Adipocyte (in vitro differentiated cells): Measurements from ENCODE around the gene GTF2F2.

Experiments
- DNase-seq: peaks from one replicate; pipeline ENCODE4 v3.0.0-alpha.2; 2015; ENCODE audit warnings: low read depth
- H3K27me3 ChIP-seq: replicated peaks from 2 replicates; pipeline ENCODE4 v1.7.0; 2013; ENCODE audit warnings: mild to moderate bottlenecking, low read length, moderate library complexity; ENCODE audit not compliant: control insufficient read depth, insufficient read depth
- H3K36me3 ChIP-seq: 2 replicates; pipeline ENCODE4 v1.7.0; 2013; ENCODE audit warnings: low read length, mild to moderate bottlenecking, moderate library complexity; ENCODE audit not compliant: control insufficient read depth, insufficient read depth, severe bottlenecking
- H3K4me1 ChIP-seq: 2 replicates; pipeline ENCODE4 v1.7.0; 2013; ENCODE audit warnings: mild to moderate bottlenecking, low read length, moderate library complexity; ENCODE audit not compliant: control insufficient read depth, insufficient read depth
- H3K4me3 ChIP-seq: 2 replicates; pipeline ENCODE4 v1.7.0; 2013; ENCODE audit warnings: mild to moderate bottlenecking, low read length, moderate library complexity
- H3K9ac ChIP-seq: 2 replicates; pipeline ENCODE4 v1.7.0; 2013; ENCODE audit warnings: mild to moderate bottlenecking, low read length, moderate library complexity
- H3K9me3 ChIP-seq: 2 replicates; pipeline ENCODE4 v1.7.0; 2013; ENCODE audit warnings: mild to moderate bottlenecking, low read length, moderate library complexity; ENCODE audit not compliant: control insufficient read depth

The GTF2F2 gene

DNA sequence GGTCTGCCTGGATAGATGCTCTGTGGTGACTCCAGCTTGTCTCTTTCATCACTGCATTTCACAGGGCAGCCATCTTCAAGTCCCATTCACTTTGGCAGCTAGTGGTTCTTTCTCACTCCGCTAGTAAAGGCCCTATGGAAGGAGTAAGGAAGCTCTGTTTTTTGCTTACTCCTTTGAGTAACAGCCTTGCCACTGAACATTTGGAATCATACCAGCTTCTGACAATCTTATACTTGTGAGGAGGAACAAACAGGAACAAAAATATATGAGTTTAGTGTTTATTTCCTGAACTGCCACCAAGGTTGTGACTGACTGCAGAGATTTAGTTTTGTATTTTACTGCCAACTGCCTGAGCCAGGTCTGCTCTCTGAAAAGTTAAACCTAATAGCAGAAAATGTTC, 41.9 kb downstream of the GTF2F2 start:
- DNase-seq, result peak; percentile 18
- peak overlapping the region; percentile 22 for H3K4me3 ChIP-seq
- H3K9me3 ChIP-seq, result no peaks in the 10 kb centered on the region
- H3K4me1 ChIP-seq, result peaks cover 19% of the 10 kb centered on the region
- H3K36me3 ChIP-seq, result no peaks in the 10 kb centered on the region
- no peak overlapping the region for H3K9ac ChIP-seq
- no peaks in the 10 kb centered on the region for H3K27me3 ChIP-seq

DNA sequence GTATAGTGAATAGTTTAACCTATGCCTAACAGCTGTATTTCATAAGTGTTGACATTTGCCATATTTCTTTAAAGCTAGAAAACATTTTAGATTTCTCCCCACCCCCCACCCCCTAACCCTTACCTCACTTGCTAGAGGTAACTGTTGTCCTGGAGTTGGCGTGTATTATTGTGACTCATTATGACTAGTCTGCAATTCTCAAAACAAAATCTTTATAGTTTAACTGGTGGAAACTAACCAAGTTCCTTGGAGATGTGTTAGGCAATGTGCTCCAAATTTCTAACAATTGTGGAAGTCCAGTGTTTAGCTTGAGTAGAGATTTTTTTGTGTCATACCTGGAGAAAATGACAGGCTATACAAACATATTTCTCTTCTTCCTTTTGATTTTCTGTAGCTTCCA, 42.5 kb downstream of the GTF2F2 start:
- Histone ChIP-seq H3K27me3 (no peaks in the 10 kb centered on the region), H3K36me3 (no peaks in the 10 kb centered on the region), H3K4me1 (peaks cover 19% of the 10 kb centered on the region), H3K4me3 (no peak overlapping the region), H3K9ac (no peak overlapping the region), H3K9me3 (no peaks in the 10 kb centered on the region)
- DNase-seq, result peak; percentile 75

DNA sequence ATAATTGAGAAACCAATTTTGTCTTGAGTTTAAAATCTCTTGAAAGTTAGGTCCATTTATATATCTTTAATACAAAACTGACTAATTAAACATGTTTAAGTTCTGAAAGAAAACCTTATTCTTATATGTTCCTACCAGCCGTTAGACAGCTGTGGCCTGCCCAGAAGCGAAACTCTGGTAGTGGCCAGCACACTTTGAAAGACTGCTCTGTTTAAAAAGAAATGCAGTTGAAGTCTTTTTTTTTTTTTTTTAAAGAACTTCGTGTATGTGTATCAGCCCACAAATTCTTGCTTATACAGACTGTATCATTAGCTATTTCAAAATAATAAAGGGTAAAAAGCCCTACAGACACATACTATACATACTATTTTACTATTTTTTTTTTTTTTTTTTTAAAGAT, 46.5 kb downstream of the GTF2F2 start:
- no peaks in the 10 kb centered on the region for H3K27me3 ChIP-seq
- H3K36me3 ChIP-seq, result no peaks in the 10 kb centered on the region
- peaks cover 18% of the 10 kb centered on the region for H3K4me1 ChIP-seq
- H3K9ac ChIP-seq, result no peak overlapping the region
- DNase-seq, result no peak
- no peaks in the 10 kb centered on the region for H3K9me3 ChIP-seq
- H3K4me3 ChIP-seq, result no peak overlapping the region

DNA sequence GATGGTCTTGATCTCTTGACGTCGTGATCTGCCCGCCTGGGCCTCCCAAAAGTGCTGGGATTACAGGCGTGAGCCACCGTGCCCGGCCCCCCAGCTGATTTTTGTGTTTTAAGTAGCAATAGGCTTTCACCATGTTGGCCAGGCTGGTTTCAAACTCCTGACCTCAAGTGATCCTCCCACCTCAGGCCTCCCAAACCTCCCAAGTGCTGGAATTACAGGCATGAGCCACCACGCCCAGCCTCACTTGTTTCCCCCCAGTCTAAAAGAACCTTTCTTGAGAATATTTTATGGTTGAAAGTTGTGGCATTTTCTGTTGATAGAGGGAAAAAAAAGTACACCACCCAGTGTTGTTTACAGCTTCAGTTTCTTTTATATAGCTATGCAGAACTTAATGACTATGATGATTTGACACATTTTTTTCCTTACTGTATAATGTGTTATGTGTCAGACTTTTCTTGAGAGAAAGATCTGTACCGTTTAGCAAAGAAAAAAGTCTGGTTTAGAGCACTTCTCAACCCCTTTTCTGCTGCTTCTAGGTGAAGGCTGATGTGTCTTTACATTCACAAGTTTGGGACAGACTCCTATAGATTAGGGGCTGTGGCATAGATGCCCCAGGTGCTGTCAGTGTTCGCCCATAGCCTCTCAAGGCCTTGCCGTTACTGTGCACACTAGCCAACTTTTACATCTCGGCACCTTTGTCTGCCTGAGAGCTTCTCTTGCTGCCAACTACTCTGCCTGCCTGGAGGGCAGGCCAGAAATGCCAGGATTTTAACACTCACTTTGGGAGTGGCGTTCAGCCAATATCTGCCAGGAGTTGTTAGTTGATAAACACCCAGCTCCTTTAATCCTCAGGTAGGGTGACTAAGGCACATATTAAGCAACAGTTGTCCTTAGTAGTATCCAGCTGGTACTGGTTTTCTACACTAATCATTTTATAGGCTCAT, 47.6 kb downstream of the GTF2F2 start:
- no peaks in the 10 kb centered on the region for H3K27me3 ChIP-seq
- no peaks in the 10 kb centered on the region for H3K36me3 ChIP-seq
- peaks cover 9% of the 10 kb centered on the region for H3K4me1 ChIP-seq
- no peak overlapping the region for H3K9ac ChIP-seq
- DNase-seq, result peak; percentile 35
- H3K4me3 ChIP-seq, result no peak overlapping the region
- H3K9me3 ChIP-seq, result no peaks in the 10 kb centered on the region

DNA sequence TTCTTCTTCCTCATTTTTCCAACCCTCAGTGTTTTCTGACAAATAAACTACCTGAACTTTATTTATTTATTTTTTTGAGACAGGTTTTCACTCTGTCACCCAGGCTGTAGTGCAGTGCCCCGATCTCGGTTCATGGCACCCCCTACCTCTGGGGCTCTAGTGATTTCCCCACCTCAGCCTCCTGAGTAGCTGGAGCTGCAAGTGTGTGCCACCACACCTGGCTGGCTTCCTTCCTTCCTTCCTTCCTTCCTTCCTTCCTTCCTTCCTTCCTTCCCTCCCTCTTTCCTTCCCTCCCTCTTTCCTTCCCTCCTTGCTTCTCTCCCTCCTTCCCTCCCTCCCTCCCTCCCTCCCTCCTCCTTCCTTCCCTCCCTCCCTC, 48.2 kb downstream of the GTF2F2 start:
- no peak for DNase-seq
- peaks cover 3% of the 10 kb centered on the region for H3K4me1 ChIP-seq
- no peak overlapping the region for H3K4me3 ChIP-seq
- H3K9ac ChIP-seq, result no peak overlapping the region
- H3K27me3 ChIP-seq, result no peaks in the 10 kb centered on the region
- no peaks in the 10 kb centered on the region for H3K36me3 ChIP-seq
- no peaks in the 10 kb centered on the region for H3K9me3 ChIP-seq

DNA sequence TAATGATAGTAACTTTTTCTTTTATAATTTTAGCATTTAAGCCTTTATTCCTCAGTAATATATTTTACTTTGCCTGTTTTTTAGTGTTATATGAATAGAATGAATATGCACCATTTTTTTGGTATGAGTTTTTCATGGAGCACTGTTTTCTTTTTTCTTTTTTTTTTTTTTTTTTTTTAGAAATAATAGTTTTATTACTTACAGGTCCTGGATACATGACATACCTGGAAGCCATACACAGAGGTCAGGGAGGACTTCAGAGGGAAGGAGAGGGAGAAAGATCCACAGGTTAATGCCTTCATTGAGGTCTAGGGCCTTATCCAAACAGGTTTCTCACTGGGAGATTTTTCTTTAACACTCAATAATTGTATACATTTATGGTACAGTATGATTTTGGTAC, 54.2 kb downstream of the GTF2F2 start:
- H3K4me3 ChIP-seq, result no peak overlapping the region
- no peak overlapping the region for H3K9ac ChIP-seq
- no peaks in the 10 kb centered on the region for H3K36me3 ChIP-seq
- H3K4me1 ChIP-seq, result peaks cover 5% of the 10 kb centered on the region
- no peaks in the 10 kb centered on the region for H3K9me3 ChIP-seq
- no peaks in the 10 kb centered on the region for H3K27me3 ChIP-seq
- DNase-seq, result no peak

DNA sequence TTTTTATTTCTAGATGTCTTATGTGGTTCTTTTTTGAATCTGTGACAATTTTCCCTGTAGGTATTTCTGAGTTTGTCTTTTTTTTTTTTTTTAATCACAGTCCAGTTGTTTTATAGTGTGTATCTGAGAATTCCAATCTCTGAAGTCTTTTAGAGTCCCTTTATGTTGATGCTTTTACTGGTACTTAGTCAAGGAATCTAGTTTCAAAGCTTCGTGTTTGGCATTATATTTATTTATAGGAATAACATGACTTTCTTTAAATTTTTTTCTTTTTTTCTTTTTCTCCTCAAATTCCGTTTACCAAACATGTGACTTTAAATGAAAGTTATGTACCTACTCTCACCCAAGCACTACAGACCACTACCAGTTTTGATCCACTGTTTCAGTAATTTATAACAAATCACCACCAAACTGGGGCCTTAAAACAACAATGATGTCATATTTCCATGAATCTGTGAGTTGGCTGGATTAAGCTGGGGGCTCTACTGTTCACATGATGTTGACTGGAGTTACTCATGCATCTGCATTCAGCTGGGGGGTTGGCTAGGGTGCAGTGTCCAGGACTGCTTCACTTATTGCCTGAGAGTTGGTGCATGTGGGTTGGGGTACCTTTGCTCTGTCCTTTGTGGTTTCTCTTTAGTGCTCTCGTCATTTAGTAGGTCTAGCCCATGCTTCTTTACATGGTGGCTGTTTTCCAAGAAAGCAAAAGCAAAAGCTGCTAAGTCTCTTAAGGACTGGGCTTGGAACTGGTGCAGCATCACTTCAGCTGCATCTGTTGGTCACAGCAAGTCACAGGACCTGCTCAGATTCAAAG, 58.2 kb downstream of the GTF2F2 start:
- peak; percentile 52 for DNase-seq
- peaks cover 5% of the 10 kb centered on the region for H3K36me3 ChIP-seq
- H3K4me3 ChIP-seq, result no peak overlapping the region
- H3K9me3 ChIP-seq, result no peaks in the 10 kb centered on the region
- peaks cover 5% of the 10 kb centered on the region for H3K4me1 ChIP-seq
- H3K9ac ChIP-seq, result no peak overlapping the region
- no peaks in the 10 kb centered on the region for H3K27me3 ChIP-seq

DNA sequence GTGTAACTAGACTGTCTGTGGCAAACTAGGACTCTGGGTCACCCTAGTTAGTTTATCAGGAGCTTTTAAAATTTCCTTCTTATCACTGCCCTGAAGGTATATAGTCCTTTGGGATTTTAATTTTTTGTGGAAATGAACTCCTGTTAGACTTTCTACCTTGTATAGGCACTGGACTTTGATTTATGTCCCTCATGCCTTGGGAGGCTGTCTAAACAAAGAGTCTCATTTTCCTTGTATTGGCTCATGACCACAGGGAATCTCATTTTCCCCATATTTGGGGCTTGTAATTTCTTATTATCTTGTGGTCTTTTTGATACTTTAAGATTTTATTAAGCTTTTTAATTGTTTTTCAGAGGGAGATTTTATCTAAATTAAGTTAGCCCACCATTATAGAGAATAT, 59.1 kb downstream of the GTF2F2 start:
- no peaks in the 10 kb centered on the region for H3K9me3 ChIP-seq
- H3K4me1 ChIP-seq, result peaks cover 5% of the 10 kb centered on the region
- no peak for DNase-seq
- H3K9ac ChIP-seq, result no peak overlapping the region
- peaks cover 7% of the 10 kb centered on the region for H3K36me3 ChIP-seq
- H3K27me3 ChIP-seq, result no peaks in the 10 kb centered on the region
- H3K4me3 ChIP-seq, result no peak overlapping the region

DNA sequence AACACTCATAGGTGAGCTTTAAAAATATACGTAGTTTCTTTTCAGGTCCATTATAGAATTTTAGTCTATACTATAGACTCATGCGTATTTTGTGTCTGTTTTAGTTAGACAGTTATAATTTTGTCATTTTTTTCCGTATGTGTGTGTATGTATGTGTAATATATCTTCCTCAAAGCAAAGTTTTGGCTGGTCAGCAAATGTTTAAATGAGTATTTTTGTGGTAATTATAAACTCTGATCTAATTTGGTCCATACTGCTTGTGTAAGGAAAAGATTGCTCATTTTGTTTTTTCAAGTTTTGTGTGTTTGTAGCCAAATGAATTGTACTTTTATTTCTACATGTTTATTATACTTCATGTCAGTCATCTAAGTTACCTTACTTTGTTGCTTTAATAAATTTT, 60.0 kb downstream of the GTF2F2 start:
- DNase-seq, result no peak
- Histone ChIP-seq H3K4me1 (peaks cover 5% of the 10 kb centered on the region), H3K27me3 (no peaks in the 10 kb centered on the region), H3K9me3 (no peaks in the 10 kb centered on the region), H3K9ac (no peak overlapping the region), H3K4me3 (no peak overlapping the region), H3K36me3 (peaks cover 7% of the 10 kb centered on the region)

DNA sequence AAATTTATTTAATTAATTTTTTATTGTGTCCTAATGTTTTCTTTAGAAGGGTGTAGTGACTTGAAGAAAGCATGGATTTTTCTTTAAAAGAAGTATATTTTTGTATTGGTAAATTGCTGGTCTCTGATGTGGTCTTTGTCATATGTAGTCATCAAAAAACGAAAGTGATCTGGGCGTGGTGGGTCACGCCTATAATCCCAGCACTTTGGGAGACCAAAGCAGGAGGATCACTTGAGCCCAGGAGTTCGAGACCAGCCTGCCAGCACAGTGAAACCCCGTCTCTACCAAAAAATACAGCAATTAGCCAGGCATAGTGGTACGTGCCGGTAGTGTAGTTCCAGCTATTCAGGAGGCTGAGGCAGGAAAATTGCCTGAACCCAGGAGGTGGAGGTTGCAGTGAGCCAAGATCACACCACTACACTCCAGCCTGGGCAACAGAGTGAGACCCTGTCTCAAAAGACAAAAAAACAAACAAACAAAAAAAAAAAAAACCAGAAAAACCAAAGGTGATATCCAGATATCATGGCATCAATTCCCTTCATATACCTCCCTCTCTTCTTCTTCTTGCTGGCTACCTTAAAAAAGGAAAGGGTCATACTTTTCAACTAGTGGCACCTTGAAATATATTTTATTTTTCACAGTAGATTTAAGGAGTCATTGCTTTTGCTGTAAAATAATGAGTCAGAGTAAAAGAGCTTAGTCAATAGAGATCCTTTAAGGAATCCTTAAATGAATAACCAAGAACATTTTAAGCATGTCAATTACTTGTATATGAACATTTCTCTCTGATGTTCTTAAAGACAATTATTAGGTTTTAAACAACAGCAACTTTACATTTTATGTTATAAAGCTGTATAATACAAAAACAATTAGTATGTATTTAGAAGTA, 60.6 kb downstream of the GTF2F2 start:
- no peak overlapping the region for H3K4me3 ChIP-seq
- no peak overlapping the region for H3K9ac ChIP-seq
- no peak for DNase-seq
- H3K4me1 ChIP-seq, result peaks cover 5% of the 10 kb centered on the region
- H3K36me3 ChIP-seq, result peaks cover 7% of the 10 kb centered on the region
- H3K9me3 ChIP-seq, result no peaks in the 10 kb centered on the region
- no peaks in the 10 kb centered on the region for H3K27me3 ChIP-seq

DNA sequence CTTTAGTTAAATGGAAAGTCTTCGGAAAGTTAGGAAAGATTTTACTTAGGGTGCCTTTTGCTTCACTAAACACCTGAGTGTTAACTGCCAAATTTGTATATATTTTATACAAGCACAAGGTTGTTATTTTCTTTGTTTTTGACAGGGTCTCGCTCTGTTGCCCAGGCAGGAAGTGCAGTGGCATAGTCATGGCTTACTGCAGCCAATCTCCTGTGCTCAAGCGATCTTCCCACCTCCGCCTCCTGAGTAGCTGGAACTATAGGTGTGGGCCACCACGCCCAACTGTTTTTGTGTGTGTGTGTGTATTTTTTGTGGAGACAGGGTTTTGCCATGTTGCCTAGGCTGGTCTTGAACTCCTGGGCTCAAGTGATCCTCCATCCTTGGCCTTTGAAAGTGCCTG, 64.4 kb downstream of the GTF2F2 start:
- DNase-seq, result no peak
- Histone ChIP-seq H3K36me3 (peaks cover 7% of the 10 kb centered on the region), H3K9me3 (no peaks in the 10 kb centered on the region), H3K9ac (no peak overlapping the region), H3K4me3 (no peak overlapping the region), H3K4me1 (no peaks in the 10 kb centered on the region), H3K27me3 (no peaks in the 10 kb centered on the region)
